Epithelial cell of esophagus (primary cell): ENCODE measurements around the gene BANF2.
"Not testable (repeated sequence)": the region's sequence is repeated elsewhere in the genome, so short reads cannot be mapped to it uniquely, and the experiment has no call there.

Experiments
- DNase-seq: peaks from one replicate; pipeline ENCODE4 v3.0.0; 2010; ENCODE audit warnings: low read depth
- H3K4me3 ChIP-seq: 2 replicates; pipeline ENCODE4 v1.5.1; 2011; ENCODE audit warnings: mild to moderate bottlenecking, low read length, control low read depth
- CTCF ChIP-seq: IDR thresholded peaks from 2 replicates; pipeline ENCODE4 v1.5.1; 2011; ENCODE audit warnings: low read depth, mild to moderate bottlenecking, low read length, control low read depth, inconsistent platforms; ENCODE audit not compliant: insufficient read depth; ENCODE audit errors: missing control alignments

The BANF2 gene

DNA sequence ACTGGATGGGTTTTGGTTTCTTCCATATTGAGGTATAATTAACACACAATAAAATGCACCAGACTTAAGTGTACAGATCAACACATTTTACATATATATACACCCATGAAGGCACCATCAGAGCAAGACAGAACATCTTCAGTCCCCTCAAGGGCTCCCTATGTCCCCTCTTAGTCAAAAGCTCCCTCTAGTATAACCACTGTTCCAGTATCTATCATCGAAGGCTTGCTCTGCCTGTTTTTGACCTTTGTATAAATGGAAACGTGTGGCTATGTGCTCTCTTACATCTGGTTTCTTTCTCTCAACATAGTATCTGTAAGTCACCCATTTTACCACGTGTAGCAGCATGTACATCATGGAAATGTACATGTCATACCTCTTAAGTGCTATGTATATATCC, 66.5 kb downstream of the BANF2 start:
- H3K4me3 ChIP-seq, result no peak overlapping the region
- no peak for DNase-seq
- TF ChIP-seq CTCF, result no peak

GRCh38 chr20:17767624-17768023, 67.9 kb downstream of the BANF2 start:
- H3K4me3 ChIP-seq, result no peak overlapping the region
- TF ChIP-seq CTCF, result no peak
- no peak for DNase-seq

GRCh38 chr20:17768271-17768670, 68.5 kb downstream of the BANF2 start:
- DNase-seq, result no peak
- no peak overlapping the region for H3K4me3 ChIP-seq
- no peak for TF ChIP-seq CTCF

- H3K4me3 ChIP-seq, DNase-seq: not testable (repeated sequence)
Measured at GRCh38 chr20:17769716-17770115, 70.0 kb downstream of the BANF2 start.

DNA sequence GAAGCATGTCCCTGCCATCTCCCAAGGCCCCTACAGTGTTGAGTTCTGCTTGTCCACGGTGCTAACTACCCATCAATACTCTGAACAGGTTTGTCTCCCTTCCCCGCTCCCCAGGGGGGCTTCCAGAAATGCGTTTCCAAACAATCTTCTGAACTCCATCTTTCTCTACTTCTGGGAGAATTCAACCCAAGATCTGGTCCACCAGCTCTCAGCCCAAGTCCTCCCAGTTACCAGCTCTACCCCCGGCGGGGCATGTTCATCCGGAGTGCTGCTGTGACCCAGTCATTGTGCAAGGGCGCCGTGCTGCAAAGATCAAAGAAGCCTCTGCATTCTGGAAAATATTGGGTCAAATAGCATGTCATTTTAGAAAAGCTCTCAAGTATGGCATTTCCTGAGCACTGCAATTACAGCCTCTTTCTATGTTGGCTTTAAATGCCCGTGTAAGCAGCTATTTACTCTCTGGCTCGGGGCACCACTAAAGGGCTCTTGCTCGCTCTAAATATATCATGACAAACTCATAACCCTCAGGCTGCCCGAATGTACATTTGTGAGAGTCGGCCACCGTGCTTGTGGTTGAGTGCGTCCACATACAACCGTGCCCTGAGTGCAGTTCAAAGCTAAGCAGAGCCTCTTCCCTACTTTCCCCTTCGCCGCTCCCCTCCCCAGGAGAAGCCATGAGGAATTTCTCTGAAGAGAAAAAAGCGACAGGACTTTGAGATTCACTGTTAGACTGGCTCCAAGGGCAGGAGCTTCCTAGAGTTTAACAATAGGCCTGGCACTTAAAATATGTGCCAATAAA, 71.6 kb downstream of the BANF2 start:
- DNase-seq, result no peak
- no peak for TF ChIP-seq CTCF
- H3K4me3 ChIP-seq, result no peak overlapping the region

- TF ChIP-seq CTCF, result no peak
- no peak for DNase-seq
- no peak overlapping the region for H3K4me3 ChIP-seq
Measured at GRCh38 chr20:17772005-17772343, 72.2 kb downstream of the BANF2 start.

- DNase-seq, result no peak
- no peak overlapping the region for H3K4me3 ChIP-seq
- no peak for TF ChIP-seq CTCF
Measured at GRCh38 chr20:17773619-17774018, 73.9 kb downstream of the BANF2 start.

- no peak for DNase-seq
- no peak for TF ChIP-seq CTCF
- H3K4me3 ChIP-seq, result no peak overlapping the region
Measured at GRCh38 chr20:17775600-17775999, 75.8 kb downstream of the BANF2 start.
